AG09319 (cell line): ENCODE measurements around the gene LINC00632.
A peak's percentile ranks its signal among the peaks of the same experiment; 100 is the strongest.
"Not testable (repeated sequence)": the region's sequence is repeated elsewhere in the genome, so short reads cannot be mapped to it uniquely, and the experiment has no call there.

Source experiments
- DNase-seq: peaks from one replicate; pipeline ENCODE4 v3.0.0-alpha.2; 2010; ENCODE audit warnings: low read depth; ENCODE audit errors: extremely low read depth
- TF ChIP-seq, protein P1 (sequence below): IDR thresholded peaks from 2 replicates; pipeline ENCODE4 v1.5.1; 2011; ENCODE audit warnings: low read depth, mild to moderate bottlenecking, inconsistent platforms, low read length, moderate library complexity

Gene LINC00632

DNA sequence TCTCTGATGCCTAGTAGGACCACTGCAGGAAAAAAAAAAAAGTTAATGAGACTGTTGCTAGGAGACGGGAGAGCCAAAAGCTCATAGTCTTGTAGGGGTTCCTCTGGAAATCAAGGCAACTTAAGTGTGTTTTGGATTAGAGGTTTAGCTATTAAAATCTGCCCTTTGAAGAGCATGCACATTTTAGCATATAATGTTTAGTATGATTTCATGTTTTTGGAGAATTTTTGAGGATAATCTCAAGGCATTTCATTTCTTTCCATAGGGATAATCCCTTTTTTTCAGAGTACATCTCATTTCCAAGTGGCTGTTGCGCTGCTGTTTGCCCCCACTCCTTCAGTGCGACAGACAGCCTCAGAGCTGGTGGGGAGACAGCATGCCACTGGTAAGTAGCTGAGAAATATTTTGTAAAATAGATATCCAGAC is at the start of gene LINC00632:
TSS of gene LINC00632 (plus strand) at position 339 of the 426 bp plus-strand sequence.
- TF ChIP-seq, protein P1, sequence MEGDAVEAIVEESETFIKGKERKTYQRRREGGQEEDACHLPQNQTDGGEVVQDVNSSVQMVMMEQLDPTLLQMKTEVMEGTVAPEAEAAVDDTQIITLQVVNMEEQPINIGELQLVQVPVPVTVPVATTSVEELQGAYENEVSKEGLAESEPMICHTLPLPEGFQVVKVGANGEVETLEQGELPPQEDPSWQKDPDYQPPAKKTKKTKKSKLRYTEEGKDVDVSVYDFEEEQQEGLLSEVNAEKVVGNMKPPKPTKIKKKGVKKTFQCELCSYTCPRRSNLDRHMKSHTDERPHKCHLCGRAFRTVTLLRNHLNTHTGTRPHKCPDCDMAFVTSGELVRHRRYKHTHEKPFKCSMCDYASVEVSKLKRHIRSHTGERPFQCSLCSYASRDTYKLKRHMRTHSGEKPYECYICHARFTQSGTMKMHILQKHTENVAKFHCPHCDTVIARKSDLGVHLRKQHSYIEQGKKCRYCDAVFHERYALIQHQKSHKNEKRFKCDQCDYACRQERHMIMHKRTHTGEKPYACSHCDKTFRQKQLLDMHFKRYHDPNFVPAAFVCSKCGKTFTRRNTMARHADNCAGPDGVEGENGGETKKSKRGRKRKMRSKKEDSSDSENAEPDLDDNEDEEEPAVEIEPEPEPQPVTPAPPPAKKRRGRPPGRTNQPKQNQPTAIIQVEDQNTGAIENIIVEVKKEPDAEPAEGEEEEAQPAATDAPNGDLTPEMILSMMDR = no peak
- DNase-seq = no peak

DNA sequence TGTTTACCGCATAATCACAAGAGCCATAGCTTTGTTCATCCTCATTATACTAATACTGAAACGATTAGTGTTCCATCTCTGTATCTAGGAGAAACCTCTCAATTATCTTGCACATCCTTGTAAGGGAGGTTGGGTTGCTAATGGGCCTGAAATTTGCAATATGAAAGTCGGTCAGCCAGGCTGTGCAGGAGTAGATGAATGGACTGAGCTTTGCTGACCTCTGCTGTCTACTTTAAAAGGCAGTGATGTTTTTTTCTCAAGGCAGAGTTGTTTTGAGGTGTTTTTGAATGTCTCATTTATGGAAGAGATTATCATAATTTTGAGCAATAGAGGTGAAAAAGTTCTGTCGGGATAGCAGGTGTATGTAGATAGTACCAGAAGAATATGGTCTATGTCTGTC is 47.9 kb upstream of the LINC00632 start:
- TF ChIP-seq, protein P1 = no peak

DNA sequence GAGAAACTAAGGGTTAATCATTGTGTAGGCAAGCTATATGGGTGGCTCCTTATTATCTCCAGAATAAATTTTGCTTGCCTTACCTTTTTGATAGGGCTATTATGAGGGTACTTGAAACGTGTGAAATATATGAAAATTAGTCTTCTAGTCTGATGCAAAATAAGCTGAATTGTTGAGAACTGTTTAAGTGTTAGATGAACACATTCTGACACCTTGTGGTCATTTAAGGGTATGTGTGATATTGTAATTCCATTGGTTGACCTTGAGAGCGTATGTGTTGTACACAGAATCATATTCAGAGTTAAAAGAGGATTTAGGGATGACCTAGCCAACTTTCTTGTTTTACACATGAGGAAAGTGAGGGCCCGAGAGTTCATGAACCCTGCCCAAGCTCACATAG is 44.6 kb upstream of the LINC00632 start:
- no peak for DNase-seq
- TF ChIP-seq, protein P1 = no peak

More for the DNA sequence above, 47.9 kb upstream of the LINC00632 start:
- no peak for DNase-seq

DNA sequence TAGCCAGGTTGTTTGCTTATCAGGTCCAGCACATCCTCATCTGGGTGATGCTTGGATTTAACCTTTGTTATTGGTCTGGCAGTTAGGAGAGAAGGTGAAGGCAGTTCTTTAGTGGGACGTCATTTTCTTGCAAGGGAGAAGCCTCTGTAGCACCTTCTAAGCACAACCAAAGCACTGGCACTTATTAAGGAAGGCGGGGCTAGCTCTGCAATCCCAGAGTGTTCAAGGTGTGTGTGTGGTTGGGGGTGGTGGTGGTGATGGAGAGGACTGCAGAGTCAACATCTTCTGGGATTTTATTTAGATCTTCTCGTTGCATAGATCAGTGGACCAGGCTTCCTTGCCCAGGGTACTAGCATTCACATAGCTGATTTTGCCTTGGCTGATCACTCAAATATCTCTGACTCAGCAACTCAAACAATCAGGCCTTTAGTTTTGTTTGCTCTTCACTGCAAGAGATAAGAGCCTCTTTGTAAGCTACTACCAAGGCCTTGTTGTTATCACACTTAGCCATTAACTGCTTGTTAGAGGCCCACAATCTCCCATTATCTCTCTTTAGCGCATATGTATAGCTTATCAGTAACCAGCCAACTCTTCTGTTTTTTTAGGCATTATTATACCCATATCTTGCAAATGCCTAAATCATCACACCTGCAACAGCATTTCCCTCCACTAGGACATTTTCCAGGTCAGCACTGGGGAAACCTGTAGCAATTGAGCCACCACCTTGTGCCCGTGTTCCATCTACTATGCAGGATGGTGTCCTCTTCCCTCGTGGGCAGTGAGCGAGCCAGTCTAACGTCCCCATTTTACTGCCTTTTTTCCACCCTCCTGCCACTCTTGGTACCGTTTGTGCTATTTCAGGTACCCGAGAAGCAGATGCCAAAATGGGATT is 36.5 kb upstream of the LINC00632 start:
- no peak for DNase-seq
- TF ChIP-seq, protein P1 = no peak

DNA sequence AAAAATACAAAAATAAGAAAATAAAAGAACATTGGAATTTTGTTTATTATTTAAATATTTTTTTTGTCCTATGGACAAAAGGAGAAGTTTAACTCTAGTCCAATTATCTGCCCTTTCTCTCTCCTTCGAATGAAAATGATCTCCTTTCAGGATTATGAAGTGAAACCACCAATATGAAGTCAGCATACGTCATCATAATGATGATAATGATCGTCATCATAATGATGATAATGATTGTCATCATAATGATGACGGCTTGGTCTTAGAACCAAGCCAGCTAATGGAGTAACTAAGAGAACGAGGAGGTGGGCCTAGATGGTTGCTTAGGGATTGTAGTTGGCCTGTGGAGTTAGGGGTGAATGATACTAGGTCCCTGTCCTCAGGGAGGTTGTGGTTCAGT is 21.9 kb upstream of the LINC00632 start:
- TF ChIP-seq, protein P1 = no peak
- no peak for DNase-seq

DNA sequence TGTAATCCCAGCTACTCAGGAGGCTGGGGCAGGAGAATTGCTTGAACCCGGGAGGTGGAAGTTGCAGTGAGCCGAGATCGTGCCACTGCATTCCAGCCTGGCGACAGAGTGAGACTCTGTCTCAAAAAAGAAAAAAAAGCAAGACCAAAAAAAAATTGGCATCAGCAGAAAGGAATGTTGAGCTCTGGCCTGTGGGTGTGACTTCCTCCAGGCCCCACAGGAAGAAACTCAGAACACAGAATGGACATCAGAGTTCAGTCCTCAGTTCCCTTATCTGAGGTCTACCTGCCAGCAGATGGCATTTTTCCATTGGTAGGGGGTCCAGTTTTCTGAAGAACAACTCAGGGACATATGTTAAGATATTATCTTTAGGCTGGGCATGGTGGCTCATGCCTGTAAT is 18.0 kb upstream of the LINC00632 start:
- not testable (repeated sequence) for DNase-seq

DNA sequence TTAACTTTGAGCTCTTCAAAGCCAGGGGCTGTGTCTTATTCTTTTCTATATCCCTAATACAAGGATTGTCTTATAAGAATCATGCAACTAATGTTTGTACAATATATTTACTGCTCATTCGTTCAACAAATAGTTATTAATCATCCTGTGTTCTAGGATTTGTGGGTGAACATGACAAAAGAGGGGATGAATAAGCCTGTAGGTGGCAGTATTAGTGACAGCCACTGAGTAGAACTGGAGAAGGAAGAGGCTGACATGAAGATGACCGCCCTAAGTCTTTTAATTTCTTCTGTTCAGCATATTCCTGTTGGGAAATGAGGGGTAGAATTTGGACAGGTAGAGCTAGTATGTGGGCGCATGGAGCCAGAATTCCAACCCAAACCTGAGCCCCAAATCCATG is 11.9 kb upstream of the LINC00632 start:
- TF ChIP-seq, protein P1 = peak; percentile 3
- no peak for DNase-seq
